ENCODE measurements around the gene TXNDC12. TPM values are rescaled to one million over a fixed set of nuclear protein-coding genes. Genes with fewer than 3 reads are reported as not detected.
A peak's percentile ranks its signal among the peaks of the same experiment; 100 is the strongest.
"Not testable (repeated sequence)": the region's sequence is repeated elsewhere in the genome, so short reads cannot be mapped to it uniquely, and the experiment has no call there.

The TXNDC12 gene
- total and polyA plus RNA-seq, 4 experiments from 2014 or later, result 39.9 to 111 (median 60.1) TPM

DNA sequence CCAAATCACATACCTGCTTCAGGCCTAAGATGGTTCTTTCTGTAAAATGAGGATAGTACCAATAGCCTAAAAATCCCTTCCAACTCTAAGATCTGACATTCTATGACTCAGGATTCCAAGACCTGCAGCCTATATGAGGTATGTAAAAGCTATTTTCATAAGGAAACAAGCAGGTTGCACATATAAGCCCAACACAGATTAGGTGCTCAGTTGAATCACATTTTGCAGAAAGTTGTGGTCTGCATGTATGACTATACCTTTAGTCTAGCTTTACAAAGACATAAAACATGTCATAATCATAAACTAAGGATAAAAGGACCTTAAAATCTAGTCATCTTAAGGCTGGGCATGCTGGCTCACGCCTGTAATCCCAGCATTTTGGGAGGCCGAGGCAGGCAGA, 28.7 kb downstream of the TXNDC12 start:
- H3K27ac Mint-ChIP-seq, result peak overlapping the region in 1 of 7 donors; percentile 19
- Histone ChIP-seq H3K27ac (ENCODE audit: low read depth, low read length) (no peak overlapping the region), H3K27me3 (ENCODE audit: insufficient read depth, low read length) (no peaks in the 10 kb centered on the region), H3K36me3 (ENCODE audit: insufficient read depth, low read length) (peaks cover 15% of the 10 kb centered on the region), H3K4me3 (ENCODE audit: low read length in 2 of 2) (no peak overlapping the region), H3K4me1 (ENCODE audit: insufficient read depth, low read length) (peaks cover 11% of the 10 kb centered on the region), H3K9me3 (ENCODE audit: control insufficient read depth in 1 of 2, low read length in 2 of 2) (no peaks in the 10 kb centered on the region)
- H3K9me3 Mint-ChIP-seq, result no peaks in the 10 kb centered on the region
- H3K36me3 Mint-ChIP-seq, result peaks cover 40 to 56% of the 10 kb centered on the region in 2 donors
- ChIA-PET POLR2A (ENCODE audit: partially characterized antibody) (no interaction called here), CTCF (ENCODE audit: partially characterized antibody) (no interaction called here)
- peaks cover 11 to 20% (median 14%) of the 10 kb centered on the region in 4 donors for H3K4me1 Mint-ChIP-seq
- no peak for DNase-seq
- H3K4me3 Mint-ChIP-seq, result no peak overlapping the region
- H3K27me3 Mint-ChIP-seq, result no peaks in the 10 kb centered on the region
- intact Hi-C loops (cut with micrococcal nuclease), result no loop called here

DNA sequence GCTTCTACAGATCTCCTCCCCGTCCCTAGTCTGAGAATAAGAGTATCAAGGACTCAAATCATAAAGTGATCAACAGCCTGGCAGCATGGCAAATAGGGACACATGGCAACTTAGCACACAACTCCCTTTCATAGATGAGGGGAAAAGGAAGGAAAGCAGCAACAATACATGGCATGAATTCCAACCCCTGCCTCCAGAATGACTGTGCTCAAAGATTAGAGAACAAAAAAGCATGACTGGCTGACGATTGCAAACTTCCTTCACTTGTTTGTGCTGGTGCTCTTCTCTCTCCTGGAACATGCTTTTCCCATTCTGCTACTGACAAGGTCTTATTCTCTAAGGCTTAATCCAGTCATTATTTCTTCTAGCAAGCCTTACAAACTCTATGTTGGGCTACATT, 32.9 kb downstream of the TXNDC12 start:
- H3K9me3 Mint-ChIP-seq, result no peaks in the 10 kb centered on the region
- peaks cover 22% of the 10 kb centered on the region for H3K36me3 ChIP-seq (ENCODE audit: insufficient read depth, low read length)
- H3K27me3 Mint-ChIP-seq, result no peaks in the 10 kb centered on the region
- POLR2A ChIA-PET (ENCODE audit: partially characterized antibody), result no interaction called here
- no peaks in the 10 kb centered on the region for H3K9me3 ChIP-seq (ENCODE audit: control insufficient read depth in 1 of 2, low read length in 2 of 2)
- no peak overlapping the region for H3K27ac ChIP-seq (ENCODE audit: low read depth, low read length)
- H3K27me3 ChIP-seq (ENCODE audit: insufficient read depth, low read length), result no peaks in the 10 kb centered on the region
- H3K4me3 Mint-ChIP-seq, result no peak overlapping the region
- H3K4me3 ChIP-seq (ENCODE audit: low read length in 2 of 2), result no peak overlapping the region
- H3K27ac Mint-ChIP-seq, result no peak overlapping the region
- CTCF ChIA-PET (ENCODE audit: partially characterized antibody), result no interaction called here
- H3K4me1 ChIP-seq (ENCODE audit: insufficient read depth, low read length), result no peaks in the 10 kb centered on the region
- H3K36me3 Mint-ChIP-seq, result peaks cover 47 to 54% of the 10 kb centered on the region in 2 donors
- intact Hi-C loops (cut with micrococcal nuclease), result no loop called here
- DNase-seq, result no peak
- H3K4me1 Mint-ChIP-seq, result peaks cover 0 to 6% (median 3%) of the 10 kb centered on the region in 4 donors

DNA sequence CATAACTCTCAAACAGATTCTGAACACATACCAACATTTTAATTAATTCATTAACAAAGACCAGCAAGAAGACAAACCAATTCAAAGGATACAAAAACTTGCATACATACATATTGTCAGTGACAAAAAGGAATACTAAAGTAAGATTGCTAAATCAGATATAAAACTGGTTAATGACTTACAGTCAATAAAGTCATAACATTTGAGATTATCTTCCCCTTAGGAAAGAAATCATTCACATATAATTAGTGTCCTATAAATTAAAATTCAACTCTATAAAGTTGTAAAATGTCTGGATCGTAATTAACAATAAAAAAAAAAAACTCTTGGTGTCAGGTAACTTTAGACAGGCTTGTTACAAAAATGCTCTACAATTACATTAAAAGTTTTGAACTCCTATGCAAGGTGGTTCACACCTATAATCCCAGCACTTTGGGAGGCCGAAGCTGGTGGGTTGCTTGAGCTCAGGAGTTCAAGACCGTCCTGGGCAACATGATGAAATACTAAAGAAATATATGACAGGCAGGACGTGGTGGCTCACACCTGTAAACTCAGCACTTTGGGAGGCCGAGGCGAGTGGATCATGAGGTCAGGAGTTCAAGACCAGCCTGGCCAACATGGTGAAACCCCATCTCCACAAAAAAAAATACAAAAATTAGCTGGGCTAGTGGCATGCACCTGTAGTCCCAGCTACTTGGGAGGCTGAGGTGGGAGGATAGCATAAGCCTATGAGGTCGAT, 46.8 kb downstream of the TXNDC12 start:
- H3K27me3 Mint-ChIP-seq, result peaks cover 10 to 14% of the 10 kb centered on the region in 2 donors
- Histone ChIP-seq H3K4me1 (ENCODE audit: insufficient read depth, low read length) (no peaks in the 10 kb centered on the region), H3K27me3 (ENCODE audit: insufficient read depth, low read length) (no peaks in the 10 kb centered on the region), H3K27ac (ENCODE audit: low read depth, low read length) (no peak overlapping the region), H3K9me3 (ENCODE audit: control insufficient read depth in 1 of 2, low read length in 2 of 2) (no peaks in the 10 kb centered on the region), H3K36me3 (ENCODE audit: insufficient read depth, low read length) (no peaks in the 10 kb centered on the region), H3K4me3 (ENCODE audit: low read length in 2 of 2) (no peak overlapping the region)
- ChIA-PET POLR2A (ENCODE audit: partially characterized antibody) (no interaction called here), CTCF (ENCODE audit: partially characterized antibody) (no interaction called here)
- H3K4me3 Mint-ChIP-seq, result no peak overlapping the region
- intact Hi-C loops (cut with micrococcal nuclease), result no loop called here
- no peaks in the 10 kb centered on the region for H3K36me3 Mint-ChIP-seq
- H3K9me3 Mint-ChIP-seq, result no peaks in the 10 kb centered on the region
- DNase-seq, result no peak
- no peaks in the 10 kb centered on the region for H3K4me1 Mint-ChIP-seq
- H3K27ac Mint-ChIP-seq, result no peak overlapping the region

DNA sequence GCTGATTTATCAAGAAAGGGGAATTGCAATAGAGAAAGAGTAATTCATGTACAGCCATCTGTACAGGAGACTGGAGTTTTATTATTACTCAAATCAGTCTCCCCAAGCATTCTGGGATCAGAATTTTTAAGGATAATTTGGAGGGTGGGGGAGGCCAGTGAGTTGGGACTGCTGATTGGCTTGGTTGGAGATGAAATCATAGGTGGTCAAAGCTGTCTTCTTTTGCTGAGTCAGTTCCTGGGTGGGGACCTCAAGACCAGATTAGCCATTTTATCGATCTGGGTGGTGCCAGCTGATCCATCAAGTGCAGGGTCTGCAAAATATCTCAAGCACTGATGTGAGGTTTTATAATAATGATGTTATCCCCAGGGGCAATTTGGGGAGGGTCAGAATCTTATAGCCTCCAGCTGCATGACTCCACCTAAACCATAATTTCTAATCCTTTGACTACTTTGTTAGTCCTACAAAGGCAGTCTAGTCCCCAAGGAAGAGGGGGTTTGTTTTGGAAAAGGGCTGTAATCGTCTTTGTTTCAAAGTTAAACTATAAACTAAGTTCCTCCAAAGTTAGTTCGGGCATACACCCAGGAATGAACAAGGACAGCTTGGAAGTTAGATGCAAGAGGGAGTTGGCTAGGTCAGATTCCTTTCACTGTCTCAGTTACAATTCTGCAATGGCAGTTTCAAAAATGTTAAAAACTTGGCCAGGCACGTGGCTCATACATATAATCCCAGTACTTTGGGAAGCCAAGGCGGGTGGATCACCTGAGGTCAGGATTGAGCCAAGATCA, 47.6 kb downstream of the TXNDC12 start:
- Mint-ChIP-seq H3K27me3 (peaks cover 12 to 15% of the 10 kb centered on the region in 2 donors), H3K36me3 (no peaks in the 10 kb centered on the region), H3K9me3 (no peaks in the 10 kb centered on the region), H3K27ac (no peak overlapping the region), H3K4me1 (no peaks in the 10 kb centered on the region), H3K4me3 (no peak overlapping the region)
- H3K36me3 ChIP-seq (ENCODE audit: insufficient read depth, low read length), result no peaks in the 10 kb centered on the region
- no peaks in the 10 kb centered on the region for H3K27me3 ChIP-seq (ENCODE audit: insufficient read depth, low read length)
- DNase-seq, result no peak
- ChIA-PET POLR2A (ENCODE audit: partially characterized antibody) (no interaction called here), CTCF (ENCODE audit: partially characterized antibody) (no interaction called here)
- H3K9me3 ChIP-seq (ENCODE audit: control insufficient read depth in 1 of 2, low read length in 2 of 2), result no peaks in the 10 kb centered on the region
- H3K27ac ChIP-seq (ENCODE audit: low read depth, low read length), result no peak overlapping the region
- no peaks in the 10 kb centered on the region for H3K4me1 ChIP-seq (ENCODE audit: insufficient read depth, low read length)
- H3K4me3 ChIP-seq (ENCODE audit: low read length in 2 of 2), result no peak overlapping the region
- intact Hi-C loops (cut with micrococcal nuclease), result no loop called here

DNA sequence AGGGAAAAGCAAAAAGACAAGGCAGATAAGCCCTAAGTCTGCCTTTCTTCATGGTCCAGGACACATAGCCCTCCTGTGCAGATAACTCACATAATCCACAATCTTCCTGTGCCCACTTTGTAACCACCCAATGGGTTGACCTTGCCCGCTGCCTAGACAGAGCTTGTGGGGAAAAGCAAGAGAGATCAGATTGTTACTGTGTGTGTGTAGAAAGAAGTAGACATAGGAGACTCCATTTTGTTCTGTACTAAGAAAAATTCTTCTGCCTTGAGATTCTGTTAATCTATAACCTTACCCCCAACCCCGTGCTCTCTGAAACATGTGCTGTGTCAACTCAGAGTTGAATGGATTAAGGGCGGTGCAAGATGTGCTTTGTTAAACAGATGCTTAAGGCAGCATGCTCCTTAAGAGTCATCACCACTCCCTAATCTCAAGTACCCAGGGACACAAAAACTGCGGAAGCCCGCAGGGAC, 48.9 kb downstream of the TXNDC12 start:
- H3K36me3 ChIP-seq (ENCODE audit: insufficient read depth, low read length); H3K36me3 Mint-ChIP-seq; intact Hi-C loops (cut with micrococcal nuclease); H3K9me3 ChIP-seq (ENCODE audit: control insufficient read depth in 1 of 2, low read length in 2 of 2); H3K4me1 ChIP-seq (ENCODE audit: insufficient read depth, low read length); H3K4me3 ChIP-seq (ENCODE audit: low read length in 2 of 2); H3K9me3 Mint-ChIP-seq; H3K4me1 Mint-ChIP-seq; DNase-seq; H3K27me3 ChIP-seq (ENCODE audit: insufficient read depth, low read length); H3K27ac ChIP-seq (ENCODE audit: low read depth, low read length); H3K27ac Mint-ChIP-seq; H3K4me3 Mint-ChIP-seq; POLR2A ChIA-PET (ENCODE audit: partially characterized antibody): not testable (repeated sequence)
- CTCF ChIA-PET (ENCODE audit: partially characterized antibody), result interaction anchor here (0.6 to 1.5 kb wide), 3 partner anchors 9 to 109 kb away, joined by 3 to 6 read pairs (median 3); no protein-coding TSS in a partner anchor
- H3K27me3 Mint-ChIP-seq, result peaks cover 12 to 16% of the 10 kb centered on the region in 2 donors

DNA sequence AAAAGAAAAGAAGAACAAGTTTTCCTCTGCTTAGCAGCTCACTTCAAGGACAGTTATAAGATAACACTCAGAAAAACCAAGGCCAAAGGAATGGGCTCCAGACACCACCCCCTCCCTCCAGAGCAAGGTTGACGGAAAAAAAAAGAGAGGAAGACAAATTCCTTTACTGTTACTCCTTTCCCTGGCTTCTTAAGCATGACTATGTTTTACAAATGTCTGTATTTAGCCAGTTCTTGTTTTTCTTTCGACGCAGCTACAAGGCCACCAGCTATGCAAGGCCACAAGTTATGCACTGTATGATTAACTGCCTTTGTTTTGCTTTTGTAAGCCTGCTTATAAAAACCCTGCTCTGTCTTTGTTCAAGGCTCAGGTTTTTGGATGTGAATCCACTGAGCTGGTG, 49.4 kb downstream of the TXNDC12 start:
- intact Hi-C loops (cut with micrococcal nuclease); POLR2A ChIA-PET (ENCODE audit: partially characterized antibody): not testable (repeated sequence)

DNA sequence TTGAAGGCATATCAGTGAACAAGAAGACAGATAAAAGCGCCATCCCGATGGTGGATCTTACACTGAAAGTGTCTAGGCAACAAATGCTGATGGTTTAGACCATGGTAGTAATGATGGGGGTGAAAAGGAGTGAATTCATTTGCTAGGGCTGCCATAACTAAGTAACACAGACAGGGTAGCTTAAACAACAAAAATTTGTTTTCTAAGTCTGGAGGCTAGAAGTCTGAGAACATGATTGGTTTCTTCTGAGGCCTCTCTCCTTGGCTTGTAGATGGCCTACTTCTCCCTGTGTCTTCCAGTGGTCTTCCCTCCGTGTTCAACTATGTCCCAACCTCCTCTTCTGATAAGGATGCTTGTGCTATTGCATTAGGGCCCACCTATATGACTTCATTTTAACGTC, 51.1 kb downstream of the TXNDC12 start:
- Mint-ChIP-seq H3K27me3 (peaks cover 12 to 16% of the 10 kb centered on the region in 2 donors), H3K36me3 (no peaks in the 10 kb centered on the region), H3K27ac (no peak overlapping the region), H3K4me1 (peaks cover 0 to 2% (median 0%) of the 10 kb centered on the region in 4 donors), H3K9me3 (no peaks in the 10 kb centered on the region), H3K4me3 (no peak overlapping the region)
- Histone ChIP-seq H3K4me3 (ENCODE audit: low read length in 2 of 2) (no peak overlapping the region), H3K4me1 (ENCODE audit: insufficient read depth, low read length) (no peaks in the 10 kb centered on the region), H3K36me3 (ENCODE audit: insufficient read depth, low read length) (no peaks in the 10 kb centered on the region), H3K27ac (ENCODE audit: low read depth, low read length) (no peak overlapping the region), H3K9me3 (ENCODE audit: control insufficient read depth in 1 of 2, low read length in 2 of 2) (no peaks in the 10 kb centered on the region), H3K27me3 (ENCODE audit: insufficient read depth, low read length) (no peaks in the 10 kb centered on the region)
- DNase-seq, result no peak
- intact Hi-C loops (cut with micrococcal nuclease), result no loop called here
- ChIA-PET CTCF (ENCODE audit: partially characterized antibody) (interaction anchor here (0.7 to 2.5 kb wide), 2 partner anchors 10 to 106 kb away, joined by 3 to 10 read pairs; no protein-coding TSS in a partner anchor), POLR2A (ENCODE audit: partially characterized antibody) (no interaction called here)

More for the DNA sequence above, 49.4 kb downstream of the TXNDC12 start:
- CTCF ChIA-PET (ENCODE audit: partially characterized antibody), result interaction anchor here (0.5 to 2.5 kb wide), 4 partner anchors 9 to 1361 kb away, joined by 3 to 10 read pairs (median 4); no protein-coding TSS in a partner anchor
- not testable (repeated sequence) for H3K4me3 ChIP-seq (ENCODE audit: low read length in 2 of 2); H3K36me3 ChIP-seq (ENCODE audit: insufficient read depth, low read length); DNase-seq; H3K4me1 Mint-ChIP-seq; H3K27ac Mint-ChIP-seq; H3K4me1 ChIP-seq (ENCODE audit: insufficient read depth, low read length); H3K9me3 Mint-ChIP-seq; H3K9me3 ChIP-seq (ENCODE audit: control insufficient read depth in 1 of 2, low read length in 2 of 2); H3K27ac ChIP-seq (ENCODE audit: low read depth, low read length); H3K4me3 Mint-ChIP-seq; H3K27me3 ChIP-seq (ENCODE audit: insufficient read depth, low read length); H3K36me3 Mint-ChIP-seq
- H3K27me3 Mint-ChIP-seq, result peaks cover 12 to 16% of the 10 kb centered on the region in 2 donors

Measured in CD4-positive, alpha-beta memory T cell (primary cell).